Neural crest cell (in vitro differentiated cells): ENCODE results near the gene GOLGA1. TPM values are rescaled to one million over a fixed set of nuclear protein-coding genes. Genes with fewer than 3 reads are reported as not detected.

Experiments used
- DNase-seq: peaks from one replicate; pipeline ENCODE4 v3.0.0; 2021; ENCODE audit warnings: low read depth, mixed read lengths, low spot score
- H3K27ac Mint-ChIP-seq: one replicate; pipeline ENCODE4 v1.8.0; 2021; ENCODE audit warnings: mild to moderate bottlenecking, mixed read lengths; ENCODE audit not compliant: unreplicated experiment
- H3K27me3 Mint-ChIP-seq: 2 replicates; pipeline ENCODE4 v1.8.0; 2021; ENCODE audit warnings: low read depth, mild to moderate bottlenecking, mixed read lengths
- H3K36me3 Mint-ChIP-seq: 2 replicates; pipeline ENCODE4 v1.8.0; 2021; ENCODE audit warnings: low read depth, mild to moderate bottlenecking, mixed read lengths
- H3K4me1 Mint-ChIP-seq: 2 replicates; pipeline ENCODE4 v1.8.0; 2021; ENCODE audit warnings: mixed read lengths
- H3K4me3 Mint-ChIP-seq: one replicate; pipeline ENCODE4 v1.8.0; 2021; ENCODE audit warnings: mild to moderate bottlenecking, mixed read lengths
- H3K9me3 Mint-ChIP-seq: 2 replicates; pipeline ENCODE4 v1.8.0; 2021; ENCODE audit warnings: mixed read lengths
- CTCF ChIP-seq: fragments of 200-600 bp; sonication (generic); conservative IDR thresholded peaks from 2 replicates; pipeline ENCODE4 v1.5.0; 2021; ENCODE audit warnings: antibody characterized with exemption, mild to moderate bottlenecking
- total RNA-seq: library from RNA; stranded (reverse); gene quantifications from 2 replicates; pipeline ENCODE4 v1.2.1, GENCODE V29; 2021

Gene GOLGA1
- total RNA-seq, 1 donor from 2014 or later, result 15.9 TPM

GRCh38 chr9:124878021-124878420 is 62.9 kb downstream of the GOLGA1 start:
- no peaks in the 10 kb centered on the region for H3K27me3 Mint-ChIP-seq
- no peaks in the 10 kb centered on the region for H3K4me1 Mint-ChIP-seq
- DNase-seq, result no peak
- H3K4me3 Mint-ChIP-seq, result no peak overlapping the region
- no peak overlapping the region for H3K27ac Mint-ChIP-seq
- H3K9me3 Mint-ChIP-seq, result no peaks in the 10 kb centered on the region
- H3K36me3 Mint-ChIP-seq, result peaks cover 11% of the 10 kb centered on the region
- TF ChIP-seq CTCF, result no peak

GRCh38 chr9:124877021-124877782 is 63.7 kb downstream of the GOLGA1 start:
- H3K4me3 Mint-ChIP-seq, result no peak overlapping the region
- H3K27ac Mint-ChIP-seq, result no peak overlapping the region
- no peak for TF ChIP-seq CTCF
- no peaks in the 10 kb centered on the region for H3K4me1 Mint-ChIP-seq
- DNase-seq, result no peak
- H3K9me3 Mint-ChIP-seq, result no peaks in the 10 kb centered on the region
- H3K36me3 Mint-ChIP-seq, result peaks cover 11% of the 10 kb centered on the region
- H3K27me3 Mint-ChIP-seq, result no peaks in the 10 kb centered on the region

- Mint-ChIP-seq H3K9me3 (no peaks in the 10 kb centered on the region), H3K4me3 (no peak overlapping the region), H3K36me3 (peaks cover 11% of the 10 kb centered on the region), H3K4me1 (peaks cover 16% of the 10 kb centered on the region), H3K27ac (no peak overlapping the region), H3K27me3 (no peaks in the 10 kb centered on the region)
- TF ChIP-seq CTCF, result no peak
- no peak for DNase-seq
Measured at GRCh38 chr9:124875501-124875900, 65.4 kb downstream of the GOLGA1 start.

GRCh38 chr9:124873664-124874063 is 67.2 kb downstream of the GOLGA1 start:
- Mint-ChIP-seq H3K27me3 (no peaks in the 10 kb centered on the region), H3K4me1 (peaks cover 23% of the 10 kb centered on the region), H3K9me3 (no peaks in the 10 kb centered on the region), H3K27ac (no peak overlapping the region), H3K36me3 (peaks cover 11% of the 10 kb centered on the region), H3K4me3 (no peak overlapping the region)
- TF ChIP-seq CTCF, result no peak
- no peak for DNase-seq

GRCh38 chr9:124871156-124871561 is 69.7 kb downstream of the GOLGA1 start:
- Mint-ChIP-seq H3K4me3 (peak overlapping the region; percentile 92), H3K36me3 (peaks cover 6% of the 10 kb centered on the region), H3K27me3 (no peaks in the 10 kb centered on the region), H3K9me3 (no peaks in the 10 kb centered on the region), H3K4me1 (peaks cover 33% of the 10 kb centered on the region), H3K27ac (no peak overlapping the region)
- no peak for TF ChIP-seq CTCF
- no peak for DNase-seq
